Measurements from ENCODE around the gene CHID1. TPM values are rescaled to one million over a fixed set of nuclear protein-coding genes. Genes with fewer than 3 reads are reported as not detected.

The CHID1 gene
- total RNA-seq, 1 donor from 2014 or later: 88.3 TPM

DNA sequence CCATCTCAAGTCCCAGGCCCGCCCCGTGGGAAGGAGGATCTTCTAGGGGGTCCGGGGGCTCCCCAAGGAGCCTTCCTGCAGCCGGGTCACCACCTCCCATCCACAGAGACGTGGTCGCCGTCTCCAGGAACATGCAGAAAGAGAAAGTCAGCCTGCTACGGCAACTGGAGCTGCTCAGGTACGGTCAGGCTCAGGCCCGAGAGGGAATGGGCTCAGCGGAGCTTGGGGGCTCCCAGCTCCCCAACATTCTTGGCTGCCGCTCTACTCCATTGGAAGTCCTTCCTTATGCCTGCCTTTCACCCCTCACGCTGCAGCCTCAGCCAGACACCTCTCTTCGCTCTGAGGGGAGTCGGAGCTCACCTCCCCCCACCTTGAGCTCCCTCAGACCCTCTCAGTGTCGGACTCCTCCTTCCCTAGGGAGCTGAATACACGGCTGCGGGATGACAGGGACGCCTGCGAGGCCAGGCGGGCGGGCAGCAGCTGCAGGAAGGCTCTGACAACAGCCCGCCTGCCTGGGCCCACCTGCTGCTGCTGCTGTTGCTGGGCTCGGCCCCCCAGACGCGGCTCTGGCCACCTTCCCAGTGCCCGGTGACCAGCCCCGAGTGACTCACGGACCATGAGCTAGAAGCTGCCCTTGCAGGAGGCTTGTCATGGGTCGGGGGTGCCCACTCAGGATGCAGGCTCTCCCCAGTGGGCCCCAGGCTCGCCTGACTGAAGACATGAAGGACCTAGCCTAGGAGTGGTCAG lies 79.3 kb downstream of the CHID1 start:
- no peak for DNase-seq (ENCODE audit: low spot score in 2 of 2, unreplicated experiment in 2 of 2)
- peaks cover 43% of the 10 kb centered on the region for H3K4me1 Mint-ChIP-seq
- no peak overlapping the region for H3K27ac Mint-ChIP-seq
- peaks cover 51% of the 10 kb centered on the region for H3K27me3 Mint-ChIP-seq (ENCODE audit: low read depth)
- TF ChIP-seq, protein P1, sequence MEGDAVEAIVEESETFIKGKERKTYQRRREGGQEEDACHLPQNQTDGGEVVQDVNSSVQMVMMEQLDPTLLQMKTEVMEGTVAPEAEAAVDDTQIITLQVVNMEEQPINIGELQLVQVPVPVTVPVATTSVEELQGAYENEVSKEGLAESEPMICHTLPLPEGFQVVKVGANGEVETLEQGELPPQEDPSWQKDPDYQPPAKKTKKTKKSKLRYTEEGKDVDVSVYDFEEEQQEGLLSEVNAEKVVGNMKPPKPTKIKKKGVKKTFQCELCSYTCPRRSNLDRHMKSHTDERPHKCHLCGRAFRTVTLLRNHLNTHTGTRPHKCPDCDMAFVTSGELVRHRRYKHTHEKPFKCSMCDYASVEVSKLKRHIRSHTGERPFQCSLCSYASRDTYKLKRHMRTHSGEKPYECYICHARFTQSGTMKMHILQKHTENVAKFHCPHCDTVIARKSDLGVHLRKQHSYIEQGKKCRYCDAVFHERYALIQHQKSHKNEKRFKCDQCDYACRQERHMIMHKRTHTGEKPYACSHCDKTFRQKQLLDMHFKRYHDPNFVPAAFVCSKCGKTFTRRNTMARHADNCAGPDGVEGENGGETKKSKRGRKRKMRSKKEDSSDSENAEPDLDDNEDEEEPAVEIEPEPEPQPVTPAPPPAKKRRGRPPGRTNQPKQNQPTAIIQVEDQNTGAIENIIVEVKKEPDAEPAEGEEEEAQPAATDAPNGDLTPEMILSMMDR (IDR thresholded peaks at IDR 0.05; ENCODE audit: unreplicated experiment): no peak
- no peaks in the 10 kb centered on the region for H3K9me3 Mint-ChIP-seq
- no peaks in the 10 kb centered on the region for H3K36me3 Mint-ChIP-seq
- peak overlapping the region; percentile 58 for H3K4me3 Mint-ChIP-seq

DNA sequence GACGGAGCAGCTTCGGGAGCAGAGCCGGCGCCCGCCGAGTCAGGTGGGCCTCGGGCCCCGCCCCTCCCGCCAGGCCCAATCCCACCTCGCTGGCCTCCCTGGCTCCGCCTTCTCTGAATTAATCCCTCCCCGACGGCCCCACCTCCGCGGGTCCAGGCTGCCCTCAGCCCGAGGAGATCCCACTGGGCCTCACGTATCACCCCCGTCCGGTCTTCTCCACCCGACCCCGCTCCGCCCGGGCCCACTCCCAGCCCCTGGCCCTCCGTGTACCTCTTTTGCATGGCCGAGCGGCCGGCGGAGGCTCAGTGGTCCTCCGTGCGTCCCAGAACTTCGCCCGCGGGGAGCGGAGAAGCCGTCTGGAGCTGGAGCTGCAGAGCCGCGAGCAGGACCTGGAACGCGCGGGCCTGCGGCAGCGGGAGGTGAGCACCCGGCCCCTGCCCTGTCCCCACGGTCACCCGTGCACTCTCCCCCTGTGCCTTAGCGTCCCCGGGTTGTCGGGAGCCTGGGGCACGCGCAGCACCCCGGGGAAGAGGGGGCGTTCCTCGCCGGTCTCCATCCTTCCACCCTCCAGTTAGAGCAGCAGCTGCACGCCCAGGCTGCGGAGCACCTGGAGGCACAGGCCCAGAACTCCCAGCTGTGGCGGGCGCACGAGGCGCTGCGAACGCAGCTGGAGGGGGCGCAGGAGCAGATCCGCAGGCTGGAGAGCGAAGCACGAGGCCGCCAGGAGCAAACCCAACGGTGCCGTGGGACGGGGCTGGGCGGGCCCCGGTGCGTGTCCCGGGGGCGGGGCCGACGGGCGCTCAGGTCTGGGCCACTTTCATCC lies 80.1 kb downstream of the CHID1 start:
- peak in 1 of 2 experiments; percentile 86 for DNase-seq (ENCODE audit: low spot score in 2 of 2, unreplicated experiment in 2 of 2)
- Mint-ChIP-seq H3K9me3 (no peaks in the 10 kb centered on the region), H3K36me3 (no peaks in the 10 kb centered on the region), H3K27ac (no peak overlapping the region), H3K27me3 (ENCODE audit: low read depth) (peaks cover 51% of the 10 kb centered on the region), H3K4me1 (peaks cover 43% of the 10 kb centered on the region), H3K4me3 (peak overlapping the region; percentile 50)
- TF ChIP-seq, protein P1 (IDR thresholded peaks at IDR 0.05; ENCODE audit: unreplicated experiment): no peak

DNA sequence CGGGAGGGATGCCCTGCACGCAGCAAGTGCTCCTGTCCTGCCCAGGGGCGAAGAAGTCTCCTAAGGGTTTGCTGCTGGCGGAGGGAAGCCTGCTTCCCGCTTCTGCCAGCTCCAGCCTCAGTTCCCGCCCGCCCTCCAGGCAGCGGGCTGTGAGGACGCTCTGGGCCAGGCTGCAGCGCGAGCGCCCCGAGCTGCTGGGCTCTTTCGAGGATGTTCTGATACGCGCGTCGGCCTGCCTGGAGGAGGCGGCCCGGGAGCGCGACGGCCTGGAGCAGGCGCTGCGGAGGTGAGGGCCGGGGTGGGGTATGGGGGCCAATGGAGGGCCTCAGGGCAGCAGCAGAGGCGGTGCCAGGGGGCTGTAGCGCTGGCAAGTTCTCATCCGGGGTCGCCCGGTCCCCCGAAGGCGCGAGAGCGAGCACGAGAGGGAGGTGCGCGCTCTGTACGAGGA lies 80.7 kb downstream of the CHID1 start:
- H3K27ac Mint-ChIP-seq: no peak overlapping the region
- H3K4me1 Mint-ChIP-seq: peaks cover 43% of the 10 kb centered on the region
- TF ChIP-seq, protein P1 (IDR thresholded peaks at IDR 0.05; ENCODE audit: unreplicated experiment): no peak
- H3K36me3 Mint-ChIP-seq: peaks cover 3% of the 10 kb centered on the region
- H3K9me3 Mint-ChIP-seq: no peaks in the 10 kb centered on the region
- peak overlapping the region; percentile 50 for H3K4me3 Mint-ChIP-seq
- H3K27me3 Mint-ChIP-seq (ENCODE audit: low read depth): peaks cover 51% of the 10 kb centered on the region
- no peak for DNase-seq (ENCODE audit: low spot score in 2 of 2, unreplicated experiment in 2 of 2)

DNA sequence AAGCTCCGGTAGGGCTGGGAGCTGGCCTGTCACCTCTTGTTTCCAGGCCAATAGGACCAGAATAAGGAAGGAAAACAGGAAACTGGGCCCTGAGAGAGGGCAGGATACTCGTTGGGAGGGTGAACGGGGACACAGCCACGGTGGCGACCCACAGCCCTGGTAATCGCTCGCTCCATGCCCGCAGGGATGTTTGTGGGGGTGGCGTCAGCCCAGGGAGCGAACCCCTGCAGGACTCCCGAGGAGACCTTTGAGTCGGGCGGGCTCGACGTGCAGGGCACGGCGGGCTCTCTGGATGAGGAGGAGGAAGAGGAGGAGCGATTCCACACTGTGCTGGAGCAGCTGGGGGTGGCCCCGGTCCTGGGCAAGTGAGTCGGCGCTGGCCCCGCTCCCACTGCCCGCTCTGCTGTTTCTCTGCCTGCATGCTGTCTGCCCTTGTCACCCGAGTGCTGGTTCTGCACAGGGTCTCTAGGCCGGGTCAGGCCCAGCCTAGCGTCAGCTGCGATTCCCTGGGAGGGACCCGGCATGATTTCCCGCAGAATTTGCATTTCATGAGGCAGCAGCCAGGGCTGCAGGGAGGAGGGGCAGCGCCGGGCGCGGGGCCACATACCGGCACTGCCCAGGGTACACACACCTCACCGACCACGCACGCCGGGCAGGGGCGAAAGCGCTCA lies 81.3 kb downstream of the CHID1 start:
- peaks cover 51% of the 10 kb centered on the region for H3K27me3 Mint-ChIP-seq (ENCODE audit: low read depth)
- peaks cover 5% of the 10 kb centered on the region for H3K36me3 Mint-ChIP-seq
- peak overlapping the region; percentile 50 for H3K4me3 Mint-ChIP-seq
- H3K27ac Mint-ChIP-seq: no peak overlapping the region
- no peak for DNase-seq (ENCODE audit: low spot score in 2 of 2, unreplicated experiment in 2 of 2)
- H3K9me3 Mint-ChIP-seq: no peaks in the 10 kb centered on the region
- peaks cover 43% of the 10 kb centered on the region for H3K4me1 Mint-ChIP-seq
- TF ChIP-seq, protein P1 (IDR thresholded peaks at IDR 0.05; ENCODE audit: unreplicated experiment): no peak

DNA sequence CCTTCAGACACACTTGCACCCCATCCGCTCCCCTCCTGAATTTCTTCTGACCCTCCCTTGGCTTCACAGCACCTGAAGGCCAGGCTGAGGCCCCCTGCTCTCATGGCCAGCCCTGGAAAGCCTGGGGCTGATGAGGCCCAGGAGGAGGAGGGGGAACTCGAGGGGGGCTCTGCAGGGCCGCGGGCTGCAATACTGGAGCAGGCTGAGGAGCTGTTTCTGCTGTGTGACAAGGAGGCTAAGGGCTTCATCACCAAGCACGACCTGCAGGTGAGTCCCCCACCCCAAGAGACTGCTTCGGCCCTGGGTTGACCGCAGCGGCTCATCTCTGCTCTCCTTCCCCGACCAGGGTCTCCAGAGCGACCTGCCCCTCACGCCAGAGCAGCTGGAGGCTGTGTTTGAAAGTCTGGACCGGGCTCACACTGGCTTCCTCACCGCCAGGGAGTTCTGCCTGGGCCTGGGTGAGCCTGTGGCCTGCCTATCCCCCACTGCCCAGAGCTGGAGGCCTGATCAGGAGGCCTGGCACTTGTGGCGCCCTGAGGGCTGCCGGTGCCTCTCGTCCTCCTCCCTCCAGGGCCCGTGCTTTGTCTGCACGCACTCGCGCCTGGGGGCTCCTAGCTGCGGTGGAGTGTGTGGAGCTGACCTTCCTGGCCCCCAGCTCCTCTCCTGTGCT lies 82.0 kb downstream of the CHID1 start:
- no peak for DNase-seq (ENCODE audit: low spot score in 2 of 2, unreplicated experiment in 2 of 2)
- H3K4me3 Mint-ChIP-seq: peak overlapping the region; percentile 68
- H3K9me3 Mint-ChIP-seq: no peaks in the 10 kb centered on the region
- no peak overlapping the region for H3K27ac Mint-ChIP-seq
- peaks cover 5% of the 10 kb centered on the region for H3K36me3 Mint-ChIP-seq
- H3K4me1 Mint-ChIP-seq: peaks cover 36% of the 10 kb centered on the region
- H3K27me3 Mint-ChIP-seq (ENCODE audit: low read depth): peaks cover 51% of the 10 kb centered on the region
- TF ChIP-seq, protein P1 (IDR thresholded peaks at IDR 0.05; ENCODE audit: unreplicated experiment): no peak
